GM12878 (cell line): ENCODE data around the gene PRRT4. TPM values are rescaled to one million over a fixed set of nuclear protein-coding genes. Genes with fewer than 3 reads are reported as not detected.

Source experiments
- ATAC-seq: fragments of 200-7000 bp; cut with Tn5 transposase; 3 replicates; pipeline ENCODE4 v1.9.1; 2020; ENCODE audit warnings: mild to moderate bottlenecking, moderate library complexity
- BruUV-seq: library from RNA; stranded (reverse); fragments of 400-500 nt; replicated peaks from 2 replicates; lab custom pipeline; 2021; lab: Mats Ljungman, UMichigan
- CTCF ChIA-PET: fragments of 300-600 bp; sonication (Branson Sonifier 250); formaldehyde crosslinking; extraction: SDS; loops from one replicate; lab custom pipeline; 2021; ENCODE audit warnings: inconsistent platforms; lab: Yijun Ruan, JAX
- POLR2A ChIA-PET: fragments of 350-600 bp; formaldehyde crosslinking; extraction: SDS; loops from one replicate; lab custom pipeline; 2021; ENCODE audit warnings: inconsistent platforms; lab: Charles Lee
- RAD21 ChIA-PET: fragments of 300-600 bp; sonication (Branson Sonifier 250); formaldehyde crosslinking; loops from one replicate; lab custom pipeline; 2023; ENCODE audit warnings: antibody characterized with exemption; ENCODE audit not compliant: unreplicated experiment; lab: Charles Lee
- SMC1A ChIA-PET: fragments of 300-600 bp; sonication (Branson Sonifier 250); formaldehyde crosslinking; loops from one replicate; lab custom pipeline; 2023; ENCODE audit not compliant: unreplicated experiment, uncharacterized antibody; lab: Charles Lee
- DNase-seq: peaks from one replicate; pipeline ENCODE4 v3.0.0-alpha.2; 2011; ENCODE audit warnings: low read depth, low spot score
- FAIRE-seq: peaks from 3 replicates; lab custom pipeline; 2011; peaks lifted over from hg19 to GRCh38; lab: Jason Lieb, UNC
- H2AFZ ChIP-seq: 2 replicates; pipeline ENCODE4 v1.6.0; 2011; ENCODE audit warnings: low read depth, low read length, control low read depth; ENCODE audit not compliant: control insufficient read depth
- H3K27ac ChIP-seq: 2 replicates; pipeline ENCODE4 v1.5.1; 2011; ENCODE audit warnings: control low read depth; ENCODE audit not compliant: control insufficient read depth, insufficient read depth
- H3K27me3 ChIP-seq, 2 experiments: replicated peaks in 1 of 2; 2 replicates each; pipeline versions ENCODE4 v1.6.0 to v1.6.1; 2011; ENCODE audit warnings: low read length in 1 of 2; ENCODE audit not compliant: control insufficient read depth in 2 of 2, insufficient read depth in 2 of 2
- H3K36me3 ChIP-seq, 2 experiments: 2 replicates each; pipeline ENCODE4 v1.5.1; 2011; ENCODE audit warnings: low read length in 1 of 2; ENCODE audit not compliant: control insufficient read depth in 2 of 2, insufficient read depth in 2 of 2
- H3K4me1 ChIP-seq: 2 replicates; pipeline ENCODE4 v1.6.1; 2011; ENCODE audit warnings: mild to moderate bottlenecking, low read length, moderate library complexity, mixed read lengths; ENCODE audit not compliant: control insufficient read depth, insufficient read depth
- H3K4me2 ChIP-seq: 2 replicates; pipeline ENCODE4 v1.6.0; 2011; ENCODE audit warnings: control low read depth; ENCODE audit not compliant: control insufficient read depth, insufficient read depth
- H3K4me3 ChIP-seq: fragments of 200-600 bp; sonication (generic); 2 replicates; pipeline ENCODE4 v1.5.1; 2016
- H3K79me2 ChIP-seq: 2 replicates; pipeline ENCODE4 v1.6.0; 2011; ENCODE audit warnings: low read length; ENCODE audit not compliant: control insufficient read depth, insufficient read depth
- H3K9ac ChIP-seq: 2 replicates; pipeline ENCODE4 v1.8.0; 2011; ENCODE audit warnings: low read length, control low read depth, mixed read lengths; ENCODE audit not compliant: control insufficient read depth, insufficient read depth
- H3K9me3 ChIP-seq: replicated peaks from 3 replicates; pipeline ENCODE4 v1.5.1; 2011; ENCODE audit warnings: mild to moderate bottlenecking, low read length; ENCODE audit not compliant: control insufficient read depth, insufficient read depth
- H4K20me1 ChIP-seq: 2 replicates; pipeline ENCODE4 v1.6.0; 2011; ENCODE audit not compliant: control insufficient read depth, insufficient read depth
- BACH1 ChIP-seq: fragments of 450-650 bp; IDR thresholded peaks from 2 replicates; pipeline ENCODE4 v1.6.1; 2017; ENCODE audit warnings: mild to moderate bottlenecking, borderline replicate concordance
- BMI1 ChIP-seq: fragments of 450-650 bp; IDR thresholded peaks from 2 replicates; pipeline ENCODE4 v1.6.1; 2016; ENCODE audit warnings: mild to moderate bottlenecking, moderate library complexity, borderline replicate concordance
- EP300 ChIP-seq, 2 experiments: fragments of 150-350 bp in 1 of 2; IDR thresholded peaks; 2 replicates each; pipeline ENCODE4 v1.6.1; 2011 to 2012; ENCODE audit warnings: low read depth in 2 of 2, low read length in 2 of 2, borderline replicate concordance in 1 of 2, improper control_type of control experiment in 1 of 2, inconsistent platforms in 1 of 2; ENCODE audit not compliant: control insufficient read depth in 1 of 2
- FOXM1 ChIP-seq: IDR thresholded peaks from 2 replicates; pipeline ENCODE4 v1.6.1; 2012; ENCODE audit warnings: low read depth, mild to moderate bottlenecking, inconsistent platforms, low read length, moderate library complexity
- NR2C2 ChIP-seq: IDR thresholded peaks from 2 replicates; pipeline ENCODE4 v1.6.1; 2011; ENCODE audit warnings: borderline replicate concordance, low read depth; ENCODE audit not compliant: control insufficient read depth, insufficient read length
- PAX8 ChIP-seq: fragments of 450-650 bp; IDR thresholded peaks from 2 replicates; pipeline ENCODE4 v1.6.1; 2017; ENCODE audit warnings: mild to moderate bottlenecking, moderate library complexity
- PML ChIP-seq: IDR thresholded peaks from 2 replicates; pipeline ENCODE4 v1.6.1; 2012; ENCODE audit warnings: low read length, inconsistent platforms
- RFX5 ChIP-seq: IDR thresholded peaks from 2 replicates; pipeline ENCODE4 v1.6.1; 2011; ENCODE audit warnings: low read depth, low read length, improper control_type of control experiment
- SMC3 ChIP-seq: IDR thresholded peaks from 2 replicates; pipeline ENCODE4 v1.6.1; 2011; ENCODE audit warnings: low read length, improper control_type of control experiment, borderline replicate concordance
- SP1 ChIP-seq: IDR thresholded peaks from one replicate; pipeline ENCODE4 v1.6.1; 2011; ENCODE audit warnings: low read depth, low read length
- SPI1 ChIP-seq: IDR thresholded peaks from 2 replicates; pipeline ENCODE4 v1.6.1; 2011; ENCODE audit warnings: low read depth, mild to moderate bottlenecking, low read length, moderate library complexity, borderline replicate concordance; ENCODE audit not compliant: insufficient read depth
- STAT3 ChIP-seq: IDR thresholded peaks from 2 replicates; pipeline ENCODE4 v1.6.1; 2011; ENCODE audit warnings: low read depth, low read length, improper control_type of control experiment
- TAF1 ChIP-seq: IDR thresholded peaks from 2 replicates; pipeline ENCODE4 v1.6.1; 2011; ENCODE audit warnings: mild to moderate bottlenecking, low read depth, low read length, borderline replicate concordance
- ZBTB33 ChIP-seq: fragments of 450-650 bp; IDR thresholded peaks from 2 replicates; pipeline ENCODE4 v1.6.1; 2017; ENCODE audit warnings: mild to moderate bottlenecking
- ZNF274 ChIP-seq: IDR thresholded peaks from one replicate; pipeline ENCODE4 v1.8.0; 2011; ENCODE audit not compliant: insufficient read length, insufficient read depth
- ZNF384 ChIP-seq: IDR thresholded peaks from 2 replicates; pipeline ENCODE4 v1.6.1; 2012; ENCODE audit warnings: low read depth, mild to moderate bottlenecking, low read length, improper control_type of control experiment, borderline replicate concordance
- ZZZ3 ChIP-seq: IDR thresholded peaks from 2 replicates; pipeline ENCODE4 v1.6.1; 2011; ENCODE audit warnings: low read depth; ENCODE audit not compliant: control insufficient read depth, insufficient read length
- WGBS: methylation state at CpG from one replicate; pipeline ENCODE4 v1.1.6; 2016; ENCODE audit warnings: low lambda C conversion rate; ENCODE audit not compliant: insufficient replicate concordance, insufficient coverage; ENCODE audit errors: missing lambda C conversion rate; 5-methylcytosine and 5-hydroxymethylcytosine counted together
- in situ Hi-C: fragments of 300-500 bp; cut with MboI; formaldehyde crosslinking; loops from 9 replicates; pipeline ENCODE4 v1.14.3; 2018; ENCODE audit warnings: mixed read lengths
- intact Hi-C: fragments of 100-400 bp; cut with micrococcal nuclease; formaldehyde crosslinking; loops from one replicate; pipeline ENCODE4 v1.14.2; 2022; ENCODE audit not compliant: unreplicated experiment
- polyA plus RNA-seq, 11 experiments: library from polyadenylated mRNA; depleted of rRNA in 4 of 11; unstranded in 6 of 11; stranded (reverse) in 5 of 11; fragments of >200 nt; fragmentation: Nextera tagmentation in 4 of 11; fragmentation: Illumina TruSeq in 1 of 11; extraction: Ambion mirVana in 4 of 11; extraction: Trizol in 1 of 11; gene quantifications; 1 replicate in 1 of 11; 2 replicates in 10 of 11; pipeline versions ENCODE4 v1.2.1 to v1.2.3, GENCODE V29; 2011 to 2016; ENCODE audit warnings: inconsistent platforms in 2 of 11, missing spikeins in 2 of 11, low read depth in 1 of 11
- total RNA-seq, 4 experiments: library from RNA; depleted of rRNA in 3 of 4; stranded (reverse); fragments of >200 nt in 3 of 4; fragmentation: Illumina TruSeq in 1 of 4; extraction: Trizol in 1 of 4; gene quantifications; 2 replicates each; pipeline versions ENCODE4 v1.2.1 to v1.2.3, GENCODE V29; 2013 to 2021

PRRT4 gene
- total and polyA plus RNA-seq, 10 of the 15 experiments (the other 5 are each of a cell fraction or from before 2014, with no cell fraction given), result not detected

GRCh38 chr7:128352636-128353035, 8.9 kb downstream of the PRRT4 start:
- POLR2A ChIA-PET, result no interaction called here
- no peak overlapping the region for H3K9ac ChIP-seq

More at GRCh38 chr7:128352636-128353035, 8.9 kb downstream of the PRRT4 start:
- RAD21 ChIA-PET, result no interaction called here
- H3K4me1 ChIP-seq, result no peaks in the 10 kb centered on the region
- no TSS peak for BruUV-seq
- in situ Hi-C loops, result no loop called here
- H3K4me2 ChIP-seq, result no peak overlapping the region
- no peaks in the 10 kb centered on the region for H3K79me2 ChIP-seq
- H3K27ac ChIP-seq, result no peak overlapping the region
- 40% methylated on average over 8 of the region's 8 CpGs for WGBS
- TF ChIP-seq TAF1 (no peak), BMI1 (no peak), ZNF274 (no peak), NR2C2 (no peak), PAX8 (no peak), SMC3 (no peak), STAT3 (no peak), BACH1 (no peak), SP1 (no peak), FOXM1 (no peak), ZBTB33 (no peak), SPI1 (no peak), RFX5 (no peak), EP300 (IDR thresholded peaks at IDR 0.05; ENCODE audit: borderline replicate concordance in 1 of 2, control insufficient read depth in 1 of 2, low read depth in 2 of 2, low read length in 2 of 2) (no peak), PML (no peak), ZZZ3 (no peak), ZNF384 (no peak)
- H3K9me3 ChIP-seq, result no peaks in the 10 kb centered on the region
- no peak overlapping the region for H2AFZ ChIP-seq
- SMC1A ChIA-PET, result no interaction called here
- no peak for DNase-seq
- no peak for FAIRE-seq
- no peaks in the 10 kb centered on the region for H3K36me3 ChIP-seq
- no peak for ATAC-seq
- intact Hi-C loops, result no loop called here
- peaks cover 0 to 10% of the 10 kb centered on the region in 2 experiments; a peak in 3 of 4 replicates for H3K27me3 ChIP-seq
- no peak overlapping the region for H3K4me3 ChIP-seq
- CTCF ChIA-PET, result no interaction called here
- H4K20me1 ChIP-seq, result no peaks in the 10 kb centered on the region
